ENCODE results near the gene GPR62.

GRCh38 chr3:51961011-51961410, 5.8 kb downstream of the GPR62 start:
- TF ChIP-seq, protein P1, sequence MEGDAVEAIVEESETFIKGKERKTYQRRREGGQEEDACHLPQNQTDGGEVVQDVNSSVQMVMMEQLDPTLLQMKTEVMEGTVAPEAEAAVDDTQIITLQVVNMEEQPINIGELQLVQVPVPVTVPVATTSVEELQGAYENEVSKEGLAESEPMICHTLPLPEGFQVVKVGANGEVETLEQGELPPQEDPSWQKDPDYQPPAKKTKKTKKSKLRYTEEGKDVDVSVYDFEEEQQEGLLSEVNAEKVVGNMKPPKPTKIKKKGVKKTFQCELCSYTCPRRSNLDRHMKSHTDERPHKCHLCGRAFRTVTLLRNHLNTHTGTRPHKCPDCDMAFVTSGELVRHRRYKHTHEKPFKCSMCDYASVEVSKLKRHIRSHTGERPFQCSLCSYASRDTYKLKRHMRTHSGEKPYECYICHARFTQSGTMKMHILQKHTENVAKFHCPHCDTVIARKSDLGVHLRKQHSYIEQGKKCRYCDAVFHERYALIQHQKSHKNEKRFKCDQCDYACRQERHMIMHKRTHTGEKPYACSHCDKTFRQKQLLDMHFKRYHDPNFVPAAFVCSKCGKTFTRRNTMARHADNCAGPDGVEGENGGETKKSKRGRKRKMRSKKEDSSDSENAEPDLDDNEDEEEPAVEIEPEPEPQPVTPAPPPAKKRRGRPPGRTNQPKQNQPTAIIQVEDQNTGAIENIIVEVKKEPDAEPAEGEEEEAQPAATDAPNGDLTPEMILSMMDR (conservative IDR thresholded peaks at IDR 0.05; ENCODE audit: low read depth in 2 of 2): no peak
- TF ChIP-seq EZH2 (IDR thresholded peaks at IDR 0.05; ENCODE audit: low read depth, unreplicated experiment): no peak
- TF ChIP-seq ETS1 (IDR thresholded peaks at IDR 0.05): no peak
- TF ChIP-seq, protein P2, sequence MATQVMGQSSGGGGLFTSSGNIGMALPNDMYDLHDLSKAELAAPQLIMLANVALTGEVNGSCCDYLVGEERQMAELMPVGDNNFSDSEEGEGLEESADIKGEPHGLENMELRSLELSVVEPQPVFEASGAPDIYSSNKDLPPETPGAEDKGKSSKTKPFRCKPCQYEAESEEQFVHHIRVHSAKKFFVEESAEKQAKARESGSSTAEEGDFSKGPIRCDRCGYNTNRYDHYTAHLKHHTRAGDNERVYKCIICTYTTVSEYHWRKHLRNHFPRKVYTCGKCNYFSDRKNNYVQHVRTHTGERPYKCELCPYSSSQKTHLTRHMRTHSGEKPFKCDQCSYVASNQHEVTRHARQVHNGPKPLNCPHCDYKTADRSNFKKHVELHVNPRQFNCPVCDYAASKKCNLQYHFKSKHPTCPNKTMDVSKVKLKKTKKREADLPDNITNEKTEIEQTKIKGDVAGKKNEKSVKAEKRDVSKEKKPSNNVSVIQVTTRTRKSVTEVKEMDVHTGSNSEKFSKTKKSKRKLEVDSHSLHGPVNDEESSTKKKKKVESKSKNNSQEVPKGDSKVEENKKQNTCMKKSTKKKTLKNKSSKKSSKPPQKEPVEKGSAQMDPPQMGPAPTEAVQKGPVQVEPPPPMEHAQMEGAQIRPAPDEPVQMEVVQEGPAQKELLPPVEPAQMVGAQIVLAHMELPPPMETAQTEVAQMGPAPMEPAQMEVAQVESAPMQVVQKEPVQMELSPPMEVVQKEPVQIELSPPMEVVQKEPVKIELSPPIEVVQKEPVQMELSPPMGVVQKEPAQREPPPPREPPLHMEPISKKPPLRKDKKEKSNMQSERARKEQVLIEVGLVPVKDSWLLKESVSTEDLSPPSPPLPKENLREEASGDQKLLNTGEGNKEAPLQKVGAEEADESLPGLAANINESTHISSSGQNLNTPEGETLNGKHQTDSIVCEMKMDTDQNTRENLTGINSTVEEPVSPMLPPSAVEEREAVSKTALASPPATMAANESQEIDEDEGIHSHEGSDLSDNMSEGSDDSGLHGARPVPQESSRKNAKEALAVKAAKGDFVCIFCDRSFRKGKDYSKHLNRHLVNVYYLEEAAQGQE (IDR thresholded peaks at IDR 0.05; ENCODE audit: unreplicated experiment): no peak
